B cell (primary cell): ENCODE measurements around the gene SMIM9.

ENCODE experiments used
- CTCF ChIP-seq: fragments of 200-600 bp; IDR thresholded peaks from one replicate; pipeline ENCODE4 v1.8.0; 2022; ENCODE audit warnings: antibody characterized with exemption, mild to moderate bottlenecking
- EZH2 ChIP-seq: IDR thresholded peaks from 2 replicates; pipeline ENCODE4 v1.6.1; 2012; ENCODE audit warnings: borderline replicate concordance, low read depth, mild to moderate bottlenecking, moderate library complexity, low read length; ENCODE audit not compliant: insufficient read depth, poor library complexity, severe bottlenecking

- no peak for TF ChIP-seq CTCF
- TF ChIP-seq EZH2, result no peak
Observed at GRCh38 chrX:154799556-154800348, 34.7 kb downstream of the SMIM9 start.
